Mesothelial cell of epicardium (in vitro differentiated cells): Measurements from ENCODE around the gene ZCCHC4. TPM values are rescaled to one million over a fixed set of nuclear protein-coding genes. Genes with fewer than 3 reads are reported as not detected.

ENCODE experiments used
- DNase-seq, 2 experiments: peaks; one replicate each; pipeline ENCODE4 v3.0.0; 2021; ENCODE audit warnings: low spot score in 2 of 2; ENCODE audit not compliant: unreplicated experiment in 2 of 2
- H3K27ac Mint-ChIP-seq: 2 replicates; pipeline ENCODE4 v1.8.0; 2021; ENCODE audit warnings: mixed read lengths
- H3K27me3 Mint-ChIP-seq: 2 replicates; pipeline ENCODE4 v1.8.0; 2021; ENCODE audit warnings: low read depth, mixed read lengths
- H3K36me3 Mint-ChIP-seq: 2 replicates; pipeline ENCODE4 v1.8.0; 2021; ENCODE audit warnings: mixed read lengths
- H3K4me1 Mint-ChIP-seq: 2 replicates; pipeline ENCODE4 v1.8.0; 2021; ENCODE audit warnings: mixed read lengths
- H3K4me3 Mint-ChIP-seq: 2 replicates; pipeline ENCODE4 v1.8.0; 2021; ENCODE audit warnings: mild to moderate bottlenecking, moderate library complexity, mixed read lengths
- H3K9me3 Mint-ChIP-seq: 2 replicates; pipeline ENCODE4 v1.8.0; 2021; ENCODE audit warnings: mixed read lengths
- total RNA-seq: library from RNA; stranded (reverse); gene quantifications from 3 replicates; pipeline ENCODE4 v1.2.1, GENCODE V29; 2021
- TF ChIP-seq, protein P1 (sequence below): fragments of 200-600 bp; sonication (generic); IDR thresholded peaks from one replicate; pipeline ENCODE4 v1.5.0; 2021; ENCODE audit warnings: antibody characterized with exemption; ENCODE audit not compliant: unreplicated experiment

Gene ZCCHC4
- total RNA-seq, 1 donor from 2014 or later = 15.9 TPM

DNA sequence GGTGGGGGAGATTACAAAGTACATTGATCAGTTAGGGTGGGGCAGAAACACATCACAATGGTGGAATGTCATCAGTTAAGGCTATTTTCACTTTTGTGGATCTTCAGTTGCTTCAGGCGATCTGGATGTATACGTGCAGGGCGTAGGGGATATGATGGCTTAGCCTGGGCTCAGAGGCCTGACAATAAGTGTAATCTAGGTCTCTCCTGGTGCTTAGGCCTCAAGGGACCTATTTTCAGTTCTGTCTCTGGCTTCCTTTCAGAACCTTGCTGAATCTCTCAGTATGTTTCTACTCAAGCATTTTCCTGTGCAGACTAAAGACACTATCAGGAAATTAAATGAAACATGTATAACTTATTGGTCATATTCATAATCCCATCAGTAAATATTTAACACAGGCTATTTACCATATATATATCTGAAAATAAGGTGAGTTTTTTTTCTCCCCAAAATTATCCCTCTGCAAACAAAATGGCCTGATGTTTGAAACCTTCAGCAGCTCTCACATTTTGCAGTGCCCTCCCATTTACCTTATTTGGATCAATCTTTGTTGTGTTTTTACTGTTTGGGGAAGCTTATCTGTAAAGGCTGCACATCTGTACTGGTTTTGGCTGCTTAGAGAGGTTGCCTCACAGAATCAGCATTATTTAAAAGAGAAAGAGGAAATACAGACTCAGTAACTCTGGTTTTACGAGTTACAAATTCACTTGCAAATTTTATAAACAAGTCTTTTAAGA, 2.3 kb upstream of the ZCCHC4 start:
- Mint-ChIP-seq H3K36me3 (no peaks in the 10 kb centered on the region), H3K4me1 (peaks cover 19% of the 10 kb centered on the region), H3K27ac (peak overlapping the region; percentile 31), H3K27me3 (no peaks in the 10 kb centered on the region), H3K4me3 (peak overlapping the region; percentile 2), H3K9me3 (no peaks in the 10 kb centered on the region)
- TF ChIP-seq, protein P1, sequence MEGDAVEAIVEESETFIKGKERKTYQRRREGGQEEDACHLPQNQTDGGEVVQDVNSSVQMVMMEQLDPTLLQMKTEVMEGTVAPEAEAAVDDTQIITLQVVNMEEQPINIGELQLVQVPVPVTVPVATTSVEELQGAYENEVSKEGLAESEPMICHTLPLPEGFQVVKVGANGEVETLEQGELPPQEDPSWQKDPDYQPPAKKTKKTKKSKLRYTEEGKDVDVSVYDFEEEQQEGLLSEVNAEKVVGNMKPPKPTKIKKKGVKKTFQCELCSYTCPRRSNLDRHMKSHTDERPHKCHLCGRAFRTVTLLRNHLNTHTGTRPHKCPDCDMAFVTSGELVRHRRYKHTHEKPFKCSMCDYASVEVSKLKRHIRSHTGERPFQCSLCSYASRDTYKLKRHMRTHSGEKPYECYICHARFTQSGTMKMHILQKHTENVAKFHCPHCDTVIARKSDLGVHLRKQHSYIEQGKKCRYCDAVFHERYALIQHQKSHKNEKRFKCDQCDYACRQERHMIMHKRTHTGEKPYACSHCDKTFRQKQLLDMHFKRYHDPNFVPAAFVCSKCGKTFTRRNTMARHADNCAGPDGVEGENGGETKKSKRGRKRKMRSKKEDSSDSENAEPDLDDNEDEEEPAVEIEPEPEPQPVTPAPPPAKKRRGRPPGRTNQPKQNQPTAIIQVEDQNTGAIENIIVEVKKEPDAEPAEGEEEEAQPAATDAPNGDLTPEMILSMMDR = no peak
- no peak for DNase-seq

DNA sequence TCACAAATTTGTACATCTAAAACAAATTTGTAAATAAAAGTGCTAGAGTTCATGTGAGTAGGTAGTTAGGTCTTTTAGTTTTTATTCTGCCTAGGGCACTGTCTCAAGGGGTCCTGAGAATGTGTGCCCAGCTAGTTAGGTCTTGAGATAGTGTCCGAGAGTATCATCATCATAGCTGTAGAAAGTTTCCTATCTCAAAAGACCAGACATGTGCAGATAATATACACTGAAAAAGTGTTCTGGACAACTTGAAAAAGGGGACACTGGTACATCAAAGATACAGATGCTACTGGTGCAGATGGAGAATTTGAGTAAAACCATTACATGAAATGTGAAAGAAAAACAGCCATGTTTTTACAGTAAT, 1.8 kb upstream of the ZCCHC4 start:
- TF ChIP-seq, protein P1 = no peak
- H3K27me3 Mint-ChIP-seq = no peaks in the 10 kb centered on the region
- H3K4me1 Mint-ChIP-seq = peaks cover 19% of the 10 kb centered on the region
- peak overlapping the region; percentile 31 for H3K27ac Mint-ChIP-seq
- H3K4me3 Mint-ChIP-seq = peak overlapping the region; percentile 2
- no peak for DNase-seq
- no peaks in the 10 kb centered on the region for H3K9me3 Mint-ChIP-seq
- peaks cover 2% of the 10 kb centered on the region for H3K36me3 Mint-ChIP-seq

DNA sequence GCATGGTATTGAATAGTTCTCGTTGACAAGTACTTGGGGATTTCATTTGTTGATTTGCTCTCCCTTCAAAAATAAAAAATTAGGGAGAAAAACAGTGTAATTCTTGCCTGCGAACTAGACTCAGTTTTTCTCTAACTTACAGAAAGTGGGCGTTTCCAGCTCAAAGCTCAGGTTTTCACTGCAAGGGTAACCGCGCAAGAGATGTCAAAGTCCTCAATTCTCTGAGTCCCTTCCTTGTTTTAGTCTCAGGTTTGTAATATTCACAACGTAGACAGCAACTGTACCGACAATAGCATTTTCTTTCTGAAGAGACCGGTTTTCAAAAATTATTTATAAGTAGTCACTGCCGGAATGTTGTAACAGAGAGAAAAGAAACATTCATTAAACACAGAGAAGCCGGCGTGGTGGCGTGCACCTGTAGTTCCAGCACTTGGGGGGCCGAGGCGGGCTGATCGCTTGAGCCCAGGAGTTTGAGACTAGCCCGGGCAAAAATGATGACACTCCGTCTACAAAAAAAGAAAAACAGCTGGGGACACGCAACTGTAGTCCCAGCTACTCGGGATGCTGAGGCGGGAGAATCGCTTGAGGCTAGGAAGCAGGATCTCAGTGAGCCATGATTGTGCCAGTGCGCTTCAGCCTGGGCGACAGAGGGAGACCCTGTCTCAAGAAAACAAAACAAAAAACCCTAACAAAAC, 774 bp downstream of the ZCCHC4 start:
- Mint-ChIP-seq H3K27me3 (no peaks in the 10 kb centered on the region), H3K4me1 (peaks cover 19% of the 10 kb centered on the region), H3K4me3 (peak overlapping the region; percentile 99), H3K27ac (peak overlapping the region; percentile 100), H3K36me3 (peaks cover 16% of the 10 kb centered on the region), H3K9me3 (no peaks in the 10 kb centered on the region)
- TF ChIP-seq, protein P1 = no peak
- no peak for DNase-seq

DNA sequence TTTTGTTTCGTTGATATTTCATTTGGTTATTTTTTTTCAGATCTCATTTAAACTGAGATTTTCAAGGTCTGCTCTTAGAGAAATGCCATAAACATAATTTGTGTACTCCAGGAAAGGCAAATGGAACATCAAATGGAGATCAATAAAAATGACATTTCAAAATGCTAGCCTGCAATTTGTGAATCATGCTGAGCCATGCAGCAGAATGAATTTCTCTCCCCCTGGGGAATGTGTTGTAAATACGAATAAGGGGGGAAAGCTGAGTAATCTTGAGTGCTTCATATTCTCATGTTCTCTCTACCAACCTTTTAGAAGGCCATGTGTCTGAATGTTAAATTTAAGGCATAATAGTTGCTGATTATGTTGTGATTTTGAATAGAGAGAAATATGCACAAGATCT, 7.8 kb downstream of the ZCCHC4 start:
- Mint-ChIP-seq H3K27me3 (no peaks in the 10 kb centered on the region), H3K27ac (no peak overlapping the region), H3K36me3 (peaks cover 31% of the 10 kb centered on the region), H3K4me3 (no peak overlapping the region), H3K4me1 (no peaks in the 10 kb centered on the region), H3K9me3 (no peaks in the 10 kb centered on the region)
- TF ChIP-seq, protein P1 = no peak
- DNase-seq = no peak

DNA sequence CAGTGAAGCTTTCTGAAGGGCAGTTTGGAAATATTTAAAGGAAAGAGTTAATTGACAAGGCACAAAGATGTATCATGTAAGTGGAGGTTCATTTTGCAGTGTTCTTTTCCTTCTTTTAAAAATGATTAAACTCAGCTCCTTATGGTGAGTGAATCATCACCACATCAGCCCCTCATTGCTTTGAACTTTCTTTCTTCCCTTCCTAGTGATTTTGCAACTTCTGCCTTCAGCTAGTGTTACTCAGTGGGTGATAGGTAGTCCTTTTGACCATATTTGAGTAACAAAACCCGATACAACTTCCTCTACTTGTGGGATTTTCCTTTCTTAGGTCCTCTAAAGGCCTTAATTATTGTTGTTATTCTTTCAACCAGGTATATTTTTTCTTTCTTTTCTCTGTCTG, 8.2 kb downstream of the ZCCHC4 start:
- Mint-ChIP-seq H3K27me3 (no peaks in the 10 kb centered on the region), H3K9me3 (no peaks in the 10 kb centered on the region), H3K4me1 (no peaks in the 10 kb centered on the region), H3K4me3 (no peak overlapping the region), H3K27ac (no peak overlapping the region), H3K36me3 (peaks cover 30% of the 10 kb centered on the region)
- DNase-seq = no peak
- TF ChIP-seq, protein P1 = no peak
